CD4-positive, alpha-beta T cell treated with Interleukin-17A for 1 hour (primary cell): ENCODE results near the gene MAN1B1.
A peak's percentile ranks its signal among the peaks of the same experiment; 100 is the strongest.

Experiments
- DNase-seq: peaks from one replicate; pipeline ENCODE4 v3.0.0-alpha.2; 2020

The MAN1B1 gene

DNA sequence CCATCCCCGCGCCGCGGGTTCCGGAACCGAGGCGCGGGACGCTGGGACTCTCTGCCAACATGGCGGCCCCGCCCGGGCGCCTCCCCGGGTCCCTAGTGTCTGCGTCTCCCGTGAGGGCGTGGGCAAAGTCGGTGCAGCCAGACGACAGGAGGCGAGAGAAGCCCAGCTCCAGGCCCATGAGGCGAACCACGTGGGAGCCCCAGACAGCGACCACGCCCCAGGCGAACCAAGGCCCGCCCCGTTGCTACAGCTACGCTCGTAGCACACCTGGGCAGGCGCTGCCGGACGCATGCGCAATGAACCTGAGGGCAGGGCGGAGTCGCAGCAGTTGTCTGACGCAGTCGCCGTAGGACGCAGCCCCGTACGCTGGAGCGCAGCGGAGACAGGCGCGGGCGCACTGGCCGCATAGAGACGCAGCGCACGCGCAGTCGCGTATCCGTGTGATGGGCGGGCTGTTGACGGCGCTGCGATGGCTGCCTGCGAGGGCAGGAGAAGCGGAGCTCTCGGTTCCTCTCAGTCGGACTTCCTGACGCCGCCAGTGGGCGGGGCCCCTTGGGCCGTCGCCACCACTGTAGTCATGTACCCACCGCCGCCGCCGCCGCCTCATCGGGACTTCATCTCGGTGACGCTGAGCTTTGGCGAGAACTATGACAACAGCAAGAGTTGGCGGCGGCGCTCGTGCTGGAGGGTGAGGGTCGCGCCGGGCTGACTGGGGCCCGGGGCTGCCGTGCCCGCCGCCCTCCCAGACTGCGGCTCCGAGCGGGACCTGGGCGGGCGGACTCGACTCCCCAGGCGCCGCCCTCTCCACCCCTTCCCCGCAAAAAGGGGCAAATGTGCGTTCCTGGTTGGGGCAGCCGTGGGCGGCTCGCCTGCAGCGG lies at the start of gene MAN1B1:
Gene MAN1B1, plus strand, starts transcription at position 455 of the 878 bp plus-strand sequence. Its CDS starts 15 bp downstream, at position 470.
- peak; percentile 99 for DNase-seq

GRCh38 chr9:137037035-137037434 lies 49.8 kb upstream of the MAN1B1 start:
- DNase-seq = no peak

DNA sequence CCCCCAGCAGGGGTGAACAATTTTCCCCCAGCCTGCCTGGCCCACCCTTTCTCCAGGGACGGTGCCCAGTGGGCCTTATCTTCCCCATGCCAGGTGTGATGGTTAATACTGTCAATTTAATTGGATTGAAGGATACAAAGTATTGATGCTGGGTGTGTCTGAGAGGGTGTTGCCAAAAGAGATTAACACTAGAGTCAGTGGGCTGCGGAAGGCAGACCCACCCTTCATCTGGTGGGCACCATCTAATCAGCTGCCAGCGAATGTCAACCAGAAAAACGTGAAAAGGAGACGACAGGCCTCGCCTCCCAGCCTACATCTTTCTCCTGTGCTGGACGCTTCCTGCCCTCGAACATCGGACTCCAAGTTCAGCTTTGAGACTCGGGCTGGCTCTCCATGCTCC lies 49.3 kb upstream of the MAN1B1 start:
- DNase-seq = no peak

- DNase-seq = no peak
Measured at GRCh38 chr9:137038916-137039315, 47.9 kb upstream of the MAN1B1 start.

- DNase-seq = no peak
Measured at GRCh38 chr9:137039611-137040366, 47.0 kb upstream of the MAN1B1 start.

- no peak for DNase-seq
Measured at GRCh38 chr9:137040568-137040967, 46.2 kb upstream of the MAN1B1 start.

- no peak for DNase-seq
Measured at GRCh38 chr9:137041124-137041523, 45.7 kb upstream of the MAN1B1 start.

DNA sequence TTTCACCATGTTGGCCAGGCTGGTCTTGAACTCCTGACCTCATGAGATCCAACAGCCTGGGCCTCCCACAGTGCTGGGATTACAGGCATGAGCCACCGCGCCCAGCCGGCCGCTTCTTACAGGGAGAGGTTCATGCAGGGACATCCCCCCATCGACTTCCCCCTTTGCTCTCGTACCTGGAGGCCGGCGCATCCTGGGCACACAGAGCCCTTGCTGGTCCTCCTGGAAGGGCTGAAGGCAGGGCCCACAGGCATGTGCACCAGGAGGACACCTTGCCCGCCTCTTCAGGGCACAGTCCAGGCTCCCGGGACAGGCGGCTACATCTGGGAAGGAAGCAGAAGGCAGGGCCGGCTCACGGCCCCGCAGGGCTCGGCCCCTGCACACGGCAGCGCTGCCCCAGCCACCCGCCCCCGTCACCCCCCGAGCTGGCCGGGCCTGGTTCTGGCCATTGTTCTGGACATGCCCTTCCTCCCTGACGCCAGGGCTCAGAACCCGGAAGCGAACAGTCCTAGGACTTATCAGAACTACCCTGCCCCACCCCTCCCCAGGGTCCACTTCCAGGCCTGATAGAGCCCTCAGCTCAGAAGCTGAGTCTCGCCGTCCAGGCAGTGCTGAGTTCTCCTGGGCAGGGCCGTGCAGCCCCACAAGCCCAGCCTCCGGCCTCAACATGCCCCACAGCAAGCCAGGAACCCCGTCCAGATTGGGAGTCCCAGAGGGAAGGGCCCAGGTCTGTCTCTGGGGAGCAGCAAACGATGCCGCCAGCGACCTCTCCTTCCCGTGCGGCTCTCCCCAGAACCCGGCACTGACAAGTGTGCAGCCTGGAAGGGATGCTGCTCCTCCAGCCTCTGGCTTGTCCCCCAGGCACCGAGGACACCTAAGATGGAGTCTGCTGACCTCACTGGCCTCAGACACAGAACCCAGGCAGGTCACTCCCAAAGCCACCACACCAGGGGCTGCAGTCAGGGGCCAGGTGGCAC lies 43.7 kb upstream of the MAN1B1 start:
- DNase-seq = no peak

DNA sequence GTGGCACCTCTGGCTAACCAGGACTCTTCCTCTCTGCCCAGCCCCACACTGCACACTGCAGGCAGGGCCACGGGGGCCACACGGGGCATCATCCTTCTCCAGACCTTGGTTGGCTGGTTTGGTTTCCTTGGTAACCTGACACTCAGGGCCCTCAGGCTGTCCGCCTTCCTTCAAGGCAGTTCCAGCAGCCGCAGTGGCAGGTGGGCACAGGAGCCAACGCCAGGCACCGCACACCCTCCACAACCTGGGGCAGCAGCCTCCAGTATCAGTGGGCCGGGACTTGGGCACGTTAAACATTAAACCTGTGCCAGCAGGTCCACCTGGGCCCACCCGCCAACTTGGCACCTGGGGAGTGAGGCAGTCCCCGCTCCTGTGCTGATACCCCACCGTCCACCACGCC lies 42.7 kb upstream of the MAN1B1 start:
- DNase-seq = no peak

GRCh38 chr9:137044502-137045177 lies 42.1 kb upstream of the MAN1B1 start:
- no peak for DNase-seq

DNA sequence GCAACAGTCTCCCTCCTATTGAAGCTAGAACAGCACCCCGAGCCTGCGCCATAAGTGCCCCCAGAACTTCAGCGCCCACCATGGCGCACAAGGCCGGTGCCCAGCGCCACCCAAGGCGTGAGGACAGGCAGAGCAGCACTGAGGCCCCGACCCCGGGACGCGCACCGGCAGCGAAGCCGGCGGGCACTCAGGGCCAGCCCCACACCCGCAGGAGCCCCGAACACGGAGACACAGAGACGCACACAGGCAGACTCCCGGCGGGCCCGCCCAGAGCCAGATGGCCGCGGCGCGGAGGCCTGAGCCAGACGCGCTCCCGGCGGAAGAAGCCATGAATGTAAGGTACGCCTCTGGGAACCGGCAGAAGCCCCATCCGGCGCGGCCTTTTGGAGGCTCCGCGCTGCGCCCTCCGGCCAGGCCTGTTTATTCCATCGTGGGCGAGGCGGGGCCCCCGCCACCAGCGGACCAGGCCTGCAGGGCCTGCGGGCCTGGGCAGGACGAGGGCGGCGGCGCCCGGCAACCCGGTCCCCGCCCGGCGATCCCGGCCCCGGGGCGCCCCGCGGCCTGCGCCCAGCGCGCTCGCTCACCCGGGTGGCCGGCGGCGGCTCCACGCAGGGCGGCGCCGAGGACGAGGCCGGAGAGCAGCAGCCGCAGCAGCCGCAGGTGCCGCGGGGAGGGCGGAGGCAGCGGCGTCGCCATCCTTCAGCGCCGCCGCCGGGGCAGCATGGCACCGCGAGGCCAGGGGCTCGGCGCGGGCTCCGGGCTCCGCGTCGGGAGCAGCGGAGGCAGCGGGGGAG lies 41.3 kb upstream of the MAN1B1 start:
- no peak for DNase-seq

DNA sequence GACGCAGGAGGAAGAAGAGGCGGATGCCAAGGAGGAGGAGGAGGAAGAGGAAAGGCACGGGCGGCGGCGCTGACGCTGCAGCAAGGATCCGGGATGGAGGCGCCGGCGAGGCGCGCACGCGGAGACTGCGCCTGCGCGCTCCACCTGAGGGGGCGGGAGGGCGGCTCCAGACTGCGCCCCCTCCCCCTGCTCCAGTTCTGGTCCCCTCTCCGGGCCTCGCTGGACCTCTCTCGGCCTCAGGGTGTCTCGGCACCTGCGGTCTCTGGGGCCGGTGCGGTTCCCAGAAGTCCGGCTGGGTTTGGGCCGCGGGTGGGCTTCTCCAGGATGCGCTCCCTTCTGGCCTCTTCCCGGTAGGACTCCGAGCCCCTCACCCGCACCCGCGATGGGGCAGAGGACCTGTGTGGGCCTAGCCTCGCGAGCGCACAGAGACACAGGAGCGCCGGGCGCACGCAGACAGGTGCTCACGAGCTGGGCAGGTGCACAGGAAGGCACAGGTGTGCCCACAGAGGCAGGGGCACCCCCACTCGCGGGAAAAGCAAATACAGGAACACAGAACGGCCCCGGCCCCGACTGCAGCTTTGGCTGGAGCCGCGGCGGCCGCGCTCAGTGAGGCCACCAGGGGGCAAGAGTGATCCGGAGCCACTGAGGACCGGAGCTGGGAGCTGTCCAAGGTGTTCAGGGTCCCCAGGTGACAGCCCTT lies 40.5 kb upstream of the MAN1B1 start, which contains the start of gene NPDC1:
Gene NPDC1, minus strand, starts transcription at position 90 of the 700 bp plus-strand sequence. CDS start 188 bp downstream, outside the sequence.
- peak; percentile 85 for DNase-seq

- no peak for DNase-seq
Measured at GRCh38 chr9:137048655-137049543, 37.9 kb upstream of the MAN1B1 start.

GRCh38 chr9:137049544-137050449 lies 37.0 kb upstream of the MAN1B1 start:
- DNase-seq = peak; percentile 65

- DNase-seq = no peak
Measured at GRCh38 chr9:137050570-137050969, 36.2 kb upstream of the MAN1B1 start.

GRCh38 chr9:137051145-137051724 lies 35.5 kb upstream of the MAN1B1 start:
- DNase-seq = no peak

DNA sequence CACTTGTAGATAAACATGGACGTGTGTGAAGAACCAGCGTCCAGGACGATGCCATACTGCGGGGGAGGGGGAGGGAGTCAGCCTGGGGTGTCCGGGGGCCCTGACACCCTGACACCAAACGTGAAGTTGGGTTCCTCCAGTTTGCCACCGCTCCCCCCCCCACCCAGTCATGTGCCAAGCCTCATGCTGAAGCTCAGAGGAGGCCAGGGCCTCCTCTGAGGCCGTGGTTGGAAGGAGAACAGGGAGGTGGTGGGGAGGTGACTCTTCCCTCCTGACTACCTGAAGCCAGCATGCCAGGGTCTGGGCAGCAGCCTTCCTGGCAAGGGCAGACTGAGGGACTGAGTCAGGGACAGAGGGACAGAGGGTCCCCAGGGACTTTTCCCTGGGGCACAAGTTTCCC lies 34.5 kb upstream of the MAN1B1 start:
- DNase-seq = no peak
